Neuron (in vitro differentiated cells): ENCODE data around the gene SPATS2L.

Experiments
- H2AFZ ChIP-seq: one replicate; pipeline ENCODE4 v1.6.1; 2013; ENCODE audit warnings: low read depth, mild to moderate bottlenecking, inconsistent platforms, low read length, moderate library complexity
- H3K27me3 ChIP-seq: one replicate; pipeline ENCODE4 v1.6.1; 2013; ENCODE audit warnings: low read length; ENCODE audit not compliant: insufficient read depth
- H3K36me3 ChIP-seq: one replicate; pipeline ENCODE4 v1.6.1; 2013; ENCODE audit warnings: low read length; ENCODE audit not compliant: insufficient read depth
- H3K4me1 ChIP-seq: one replicate; pipeline ENCODE4 v1.6.1; 2013; ENCODE audit warnings: low read length; ENCODE audit not compliant: insufficient read depth
- H3K4me3 ChIP-seq: 2 replicates; pipeline ENCODE4 v1.5.1; 2013; ENCODE audit warnings: mild to moderate bottlenecking, low read length, moderate library complexity
- H3K9me3 ChIP-seq: one replicate; pipeline ENCODE4 v1.6.1; 2013; ENCODE audit warnings: low read length

SPATS2L gene

GRCh38 chr2:200351815-200352214 is 45.3 kb downstream of the SPATS2L start:
- Histone ChIP-seq H3K36me3 (no peaks in the 10 kb centered on the region), H3K27me3 (no peaks in the 10 kb centered on the region), H3K4me3 (no peak overlapping the region), H3K9me3 (no peaks in the 10 kb centered on the region), H2AFZ (no peak overlapping the region), H3K4me1 (peaks cover 24% of the 10 kb centered on the region)

GRCh38 chr2:200352636-200353035 is 46.1 kb downstream of the SPATS2L start:
- Histone ChIP-seq H3K4me1 (peaks cover 32% of the 10 kb centered on the region), H3K27me3 (no peaks in the 10 kb centered on the region), H3K4me3 (no peak overlapping the region)

GRCh38 chr2:200353120-200353519 is 46.6 kb downstream of the SPATS2L start:
- Histone ChIP-seq H3K4me3 (no peak overlapping the region), H3K36me3 (no peaks in the 10 kb centered on the region), H3K9me3 (no peaks in the 10 kb centered on the region), H3K4me1 (peaks cover 34% of the 10 kb centered on the region), H2AFZ (no peak overlapping the region), H3K27me3 (no peaks in the 10 kb centered on the region)

More at GRCh38 chr2:200352636-200353035, 46.1 kb downstream of the SPATS2L start:
- no peaks in the 10 kb centered on the region for H3K36me3 ChIP-seq
- H3K9me3 ChIP-seq: no peaks in the 10 kb centered on the region
- H2AFZ ChIP-seq: no peak overlapping the region

GRCh38 chr2:200353874-200354273 is 47.4 kb downstream of the SPATS2L start:
- peaks cover 34% of the 10 kb centered on the region for H3K4me1 ChIP-seq
- H3K27me3 ChIP-seq: no peaks in the 10 kb centered on the region
- no peak overlapping the region for H2AFZ ChIP-seq
- H3K9me3 ChIP-seq: no peaks in the 10 kb centered on the region
- H3K4me3 ChIP-seq: no peak overlapping the region
- no peaks in the 10 kb centered on the region for H3K36me3 ChIP-seq

- no peak overlapping the region for H3K4me3 ChIP-seq
- H3K4me1 ChIP-seq: peaks cover 34% of the 10 kb centered on the region
- no peaks in the 10 kb centered on the region for H3K27me3 ChIP-seq
- H3K9me3 ChIP-seq: no peaks in the 10 kb centered on the region
- H3K36me3 ChIP-seq: no peaks in the 10 kb centered on the region
- H2AFZ ChIP-seq: no peak overlapping the region
Observed at GRCh38 chr2:200354833-200355751, 48.6 kb downstream of the SPATS2L start.

GRCh38 chr2:200356321-200356720 is 49.8 kb downstream of the SPATS2L start:
- Histone ChIP-seq H2AFZ (no peak overlapping the region), H3K27me3 (no peaks in the 10 kb centered on the region), H3K36me3 (no peaks in the 10 kb centered on the region), H3K4me1 (peaks cover 34% of the 10 kb centered on the region), H3K4me3 (no peak overlapping the region), H3K9me3 (no peaks in the 10 kb centered on the region)

GRCh38 chr2:200356857-200357384 is 50.4 kb downstream of the SPATS2L start:
- Histone ChIP-seq H3K27me3 (no peaks in the 10 kb centered on the region), H3K4me3 (no peak overlapping the region), H2AFZ (no peak overlapping the region), H3K36me3 (no peaks in the 10 kb centered on the region), H3K4me1 (peaks cover 29% of the 10 kb centered on the region), H3K9me3 (no peaks in the 10 kb centered on the region)

- H3K9me3 ChIP-seq: no peaks in the 10 kb centered on the region
- H3K36me3 ChIP-seq: no peaks in the 10 kb centered on the region
- H3K4me1 ChIP-seq: peaks cover 27% of the 10 kb centered on the region
- no peak overlapping the region for H3K4me3 ChIP-seq
- no peaks in the 10 kb centered on the region for H3K27me3 ChIP-seq
- no peak overlapping the region for H2AFZ ChIP-seq
Observed at GRCh38 chr2:200357845-200358244, 51.4 kb downstream of the SPATS2L start.

GRCh38 chr2:200359552-200359951 is 53.1 kb downstream of the SPATS2L start:
- Histone ChIP-seq H3K9me3 (no peaks in the 10 kb centered on the region), H3K27me3 (no peaks in the 10 kb centered on the region), H3K4me3 (no peak overlapping the region), H2AFZ (no peak overlapping the region), H3K4me1 (peaks cover 27% of the 10 kb centered on the region), H3K36me3 (no peaks in the 10 kb centered on the region)

GRCh38 chr2:200360364-200360763 is 53.9 kb downstream of the SPATS2L start:
- no peaks in the 10 kb centered on the region for H3K36me3 ChIP-seq
- H3K9me3 ChIP-seq: no peaks in the 10 kb centered on the region
- no peak overlapping the region for H2AFZ ChIP-seq
- no peak overlapping the region for H3K4me3 ChIP-seq
- peaks cover 21% of the 10 kb centered on the region for H3K4me1 ChIP-seq
- no peaks in the 10 kb centered on the region for H3K27me3 ChIP-seq

- Histone ChIP-seq H3K27me3 (no peaks in the 10 kb centered on the region), H3K36me3 (no peaks in the 10 kb centered on the region), H3K4me1 (peaks cover 14% of the 10 kb centered on the region), H3K4me3 (no peak overlapping the region), H2AFZ (no peak overlapping the region), H3K9me3 (no peaks in the 10 kb centered on the region)
Observed at GRCh38 chr2:200362202-200362917, 55.9 kb downstream of the SPATS2L start.

- Histone ChIP-seq H3K36me3 (no peaks in the 10 kb centered on the region), H3K4me3 (no peak overlapping the region), H3K9me3 (no peaks in the 10 kb centered on the region), H2AFZ (no peak overlapping the region), H3K27me3 (no peaks in the 10 kb centered on the region), H3K4me1 (peaks cover 13% of the 10 kb centered on the region)
Observed at GRCh38 chr2:200363279-200363678, 56.8 kb downstream of the SPATS2L start.

GRCh38 chr2:200364142-200364541 is 57.6 kb downstream of the SPATS2L start:
- no peaks in the 10 kb centered on the region for H3K9me3 ChIP-seq
- H3K36me3 ChIP-seq: no peaks in the 10 kb centered on the region
- H3K27me3 ChIP-seq: no peaks in the 10 kb centered on the region
- no peak overlapping the region for H2AFZ ChIP-seq
- no peak overlapping the region for H3K4me3 ChIP-seq
- H3K4me1 ChIP-seq: peaks cover 13% of the 10 kb centered on the region
